Heart left ventricle (tissue), 13 donors: Measurements from ENCODE around the gene TRAPPC2B.

Source experiments
- CTCF ChIP-seq, 12 donors: fragments of 200-600 bp; sonication (generic) in 4 of 12; IDR thresholded peaks; one replicate each; pipeline versions ENCODE4 v1.5.0 to v1.8.0; 2018 to 2022; ENCODE audit warnings: antibody characterized with exemption in 12 of 12, mild to moderate bottlenecking in 5 of 12
- POLR2A ChIP-seq, 2 donors: fragments of 450-650 bp; IDR thresholded peaks; one replicate each; pipeline ENCODE4 v1.6.1; 2017; ENCODE audit warnings: antibody characterized with exemption in 2 of 2, mild to moderate bottlenecking in 2 of 2, moderate library complexity in 2 of 2
- donor health status: ischemic (EF 13 %, LVEDD 7.1; RV severe dilation, severe dysfunction).
- donor health status: DM: no; HTN: yes; CAD: no.
- donor health status: DM: no; HTN: no; CAD: no.
- donor health status: ischemic (EF 25% LVEDD 6.9; RV normal size, moderate dysfunction).
- donor health status: ischemic (EF 25% LVEDD 5.7; RV mildly dilated, moderate dysfunction).
- donor health status: ischemic (EF 35%, LVEDD 5.7; RV mildly dilated, moderate dysfunction).
- donor health status: nonischemic (EF 11% LVEDD 7.7; RV severe dilation, severe dysfunction).
- donor health status: DM: yes; HTN: yes; CAD: no.
- donor health status: PGD.
- donor health status: ischemic (EF 29% LVEDD 5.4; RV normal size, mild dysfunction).
- donor health status: nonischemic (EF 23%, LVEDD 6.1; RV moderate dilation, normal function).

GRCh38 chr19:57317503-57317902, 45.8 kb upstream of the TRAPPC2B start:
- TF ChIP-seq CTCF (IDR thresholded peaks at IDR 0.05) = peak in 1 of 12 donors; percentile 7
- no peak for TF ChIP-seq POLR2A (IDR thresholded peaks at IDR 0.05)
